Activated T-helper 1 cell treated with Interleukin-2 at 50 U/mL for 16 hours (primary cell): ENCODE data around the gene TNFAIP8.
"Not testable (repeated sequence)": the region's sequence is repeated elsewhere in the genome, so short reads cannot be mapped to it uniquely, and the experiment has no call there.

Experiments
- DNase-seq: peaks from one replicate; pipeline ENCODE4 v3.0.0-alpha.2; 2020; ENCODE audit warnings: low read depth

Gene TNFAIP8

DNA sequence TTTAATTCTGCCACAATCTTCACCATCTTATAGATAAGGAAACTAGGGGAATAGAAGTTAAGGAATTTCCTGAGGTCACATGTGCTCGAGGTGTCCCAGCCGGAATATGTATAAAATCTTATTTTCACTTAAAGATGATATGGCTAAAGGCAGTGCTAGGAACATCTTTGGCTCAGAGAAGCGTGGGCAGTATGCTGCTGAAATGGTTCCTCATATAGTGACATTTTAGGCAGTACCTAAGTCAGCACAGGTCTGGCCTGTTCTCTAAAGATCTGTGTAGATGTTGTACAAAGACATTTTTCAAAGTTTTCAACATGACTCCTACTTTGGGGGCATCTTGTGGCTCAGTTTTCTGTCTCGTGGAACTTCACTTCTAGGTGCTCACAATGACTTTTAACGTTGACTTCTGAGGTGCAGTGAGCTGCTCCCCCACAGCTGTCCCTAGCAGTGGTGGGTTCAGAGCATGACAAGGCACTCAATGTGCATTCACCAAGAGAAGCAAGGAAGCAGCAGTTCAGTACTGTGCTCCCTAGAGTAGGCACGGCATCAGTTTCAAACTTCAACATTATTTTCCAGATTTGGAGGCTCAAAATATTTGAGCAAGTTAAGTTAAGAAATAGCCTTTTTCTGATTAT lies 40.3 kb downstream of the TNFAIP8 start:
- DNase-seq: no peak

DNA sequence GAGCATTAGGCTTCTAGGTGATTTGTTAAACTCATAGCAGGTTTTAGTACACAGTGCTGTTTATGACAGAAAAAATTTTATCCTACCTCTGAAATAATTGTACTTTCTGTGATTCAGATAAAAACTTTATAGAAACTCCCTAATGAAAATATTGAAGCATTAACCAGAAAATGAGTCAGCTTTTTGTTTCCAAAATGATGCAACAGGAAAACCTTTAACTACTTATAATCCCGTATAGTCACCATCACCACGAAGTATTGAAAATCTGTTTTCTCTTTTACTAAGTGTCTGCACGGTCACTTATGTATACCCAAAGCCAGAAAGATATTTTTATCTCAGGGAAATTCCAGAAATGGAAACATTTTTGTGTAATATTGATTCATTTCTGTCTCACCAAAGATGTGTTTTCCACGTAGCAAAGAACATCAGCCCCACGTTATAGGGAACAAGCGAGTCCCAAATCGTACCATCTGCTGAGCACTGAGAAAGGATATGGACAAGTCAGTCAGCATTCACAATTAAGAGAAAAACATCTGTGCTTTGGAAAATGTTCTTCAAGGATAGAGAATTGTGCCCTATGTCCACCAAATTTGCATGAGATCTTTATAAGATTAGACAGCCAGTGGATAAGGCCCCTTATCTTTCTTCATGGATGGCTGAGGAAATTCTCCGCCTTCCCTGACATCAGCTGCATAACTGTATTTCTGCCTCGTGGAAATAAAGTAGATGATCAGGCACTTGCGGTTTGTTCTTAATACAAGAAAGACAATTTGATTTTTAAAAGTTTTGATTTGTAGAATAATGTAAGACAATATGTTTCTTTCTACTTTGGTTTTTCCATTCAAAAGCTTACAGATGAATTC lies 41.9 kb downstream of the TNFAIP8 start:
- no peak for DNase-seq

DNA sequence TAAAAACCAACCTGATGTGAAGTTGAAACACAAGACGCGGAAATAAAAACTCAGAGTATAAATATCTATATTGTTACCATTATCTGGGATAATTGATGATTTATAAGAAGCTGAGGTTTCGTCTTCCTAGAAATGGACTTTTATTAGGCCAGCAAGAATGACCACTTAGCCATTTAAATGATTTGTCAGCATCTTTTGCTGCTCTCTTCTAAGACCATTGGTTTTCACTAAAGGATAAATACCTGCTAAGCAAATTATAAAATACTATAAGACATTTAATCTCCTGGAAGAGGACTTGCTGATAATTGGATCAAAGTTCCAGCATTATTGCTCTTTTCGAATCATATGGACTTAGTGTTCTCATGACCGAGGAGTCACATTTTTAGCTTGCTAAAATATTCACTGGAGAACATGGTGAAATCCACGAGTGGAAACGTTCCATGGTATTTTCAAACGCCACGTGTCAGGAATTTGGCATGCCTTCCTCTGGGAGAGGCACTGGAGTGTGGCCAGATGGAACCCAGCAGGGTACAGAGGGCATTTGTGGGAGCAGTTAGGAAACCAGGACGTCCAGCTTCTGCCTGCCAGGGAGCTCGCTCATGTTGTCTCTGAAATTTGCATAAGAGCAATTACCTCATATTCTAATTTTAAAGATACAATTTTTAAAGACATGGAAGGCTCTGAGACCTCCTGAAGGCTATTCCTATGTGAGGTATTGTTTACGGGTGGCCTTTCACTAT lies 43.1 kb downstream of the TNFAIP8 start:
- no peak for DNase-seq

DNA sequence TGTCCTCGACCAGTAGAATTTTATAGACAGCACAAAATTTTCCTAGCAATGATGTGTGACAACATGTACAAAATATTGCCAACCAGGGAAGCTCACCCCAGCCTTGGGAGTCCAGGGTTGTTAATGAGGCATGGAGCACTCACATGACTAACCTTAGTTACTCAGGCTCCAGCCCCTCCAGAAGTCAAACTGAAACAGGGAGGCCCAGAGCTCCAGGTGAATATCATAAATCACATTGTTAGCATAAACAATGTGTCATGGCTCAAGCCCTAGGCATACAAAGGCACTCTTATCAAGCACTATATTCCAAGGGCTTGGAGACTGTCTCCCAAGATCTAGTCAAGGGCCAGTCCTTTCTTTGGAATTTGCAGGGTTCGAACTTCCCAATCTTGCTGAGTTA lies 44.4 kb downstream of the TNFAIP8 start:
- no peak for DNase-seq

DNA sequence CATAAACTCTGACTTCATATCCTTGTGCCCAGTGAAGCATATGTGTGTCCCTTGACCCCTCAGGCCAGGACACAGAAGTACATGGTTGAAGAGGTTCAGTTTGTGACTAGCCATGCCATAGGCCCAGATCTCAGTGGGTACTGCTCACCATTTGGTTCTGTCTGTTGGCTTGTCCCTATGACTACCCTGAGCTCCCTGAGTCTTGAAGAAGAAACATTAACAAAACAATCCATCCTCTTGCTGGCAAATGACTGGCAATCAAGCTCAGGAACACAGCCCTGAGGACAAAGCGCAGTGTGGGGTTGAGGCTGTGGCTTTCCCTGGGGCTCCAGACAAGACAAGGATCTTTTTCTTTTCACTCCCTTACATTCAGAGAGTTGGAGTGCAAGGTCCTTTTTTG lies 46.3 kb downstream of the TNFAIP8 start:
- DNase-seq: no peak

DNA sequence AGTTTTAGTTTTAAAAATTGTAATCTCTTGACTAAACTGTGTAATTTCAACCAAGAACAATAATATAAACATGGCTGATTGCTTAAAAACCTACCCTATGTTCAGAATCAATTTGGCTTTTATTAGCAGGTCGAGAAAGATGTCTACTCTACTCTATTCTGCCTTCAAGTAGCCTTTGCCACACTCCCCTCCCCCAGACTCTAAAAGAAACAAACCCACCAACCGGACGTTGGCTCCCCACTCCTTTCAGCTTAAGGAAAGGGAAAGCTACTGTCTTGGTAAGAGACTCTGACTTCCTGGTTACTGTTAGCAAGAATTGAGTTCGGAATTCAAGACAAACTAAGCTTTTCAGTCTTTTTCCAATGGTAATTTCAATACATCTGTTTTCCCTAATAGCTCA lies 46.7 kb downstream of the TNFAIP8 start:
- no peak for DNase-seq

DNA sequence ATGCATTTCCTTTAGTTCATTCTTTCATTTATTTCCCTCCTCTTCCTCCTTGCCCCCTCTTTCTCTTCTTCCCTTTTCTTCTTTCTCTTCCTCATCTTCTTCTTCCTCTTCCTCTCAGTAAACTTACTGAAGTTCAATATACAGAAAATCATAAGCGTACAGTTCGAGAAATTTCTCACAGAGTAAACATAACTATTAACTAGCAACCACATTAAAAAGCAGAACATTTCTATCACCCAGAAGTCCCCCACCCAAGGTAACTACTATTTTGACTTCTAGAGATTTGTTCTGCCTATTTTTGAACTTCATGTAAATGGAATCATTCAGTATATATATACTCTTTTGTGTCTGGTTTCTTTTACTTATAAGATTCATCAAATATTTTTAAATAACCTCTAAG lies 48.2 kb downstream of the TNFAIP8 start:
- no peak for DNase-seq

DNA sequence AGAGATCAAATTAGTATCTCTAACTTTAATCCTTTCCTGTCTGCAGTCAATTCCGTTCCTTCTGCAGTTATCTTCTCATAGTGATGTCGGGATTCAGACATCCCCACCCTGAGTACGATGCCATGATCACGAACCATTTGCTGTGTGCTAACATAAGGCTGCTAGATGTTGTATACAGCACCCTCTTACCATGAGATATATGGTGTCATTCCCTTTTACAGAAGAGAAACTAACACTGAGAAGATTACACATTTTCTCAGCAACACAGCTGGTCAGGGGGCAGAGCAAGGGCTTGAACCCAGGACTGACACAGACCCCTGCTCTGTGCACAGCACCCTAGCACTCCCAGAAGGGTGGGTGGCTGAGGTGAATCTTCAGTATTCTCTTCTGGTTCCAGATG lies 49.6 kb downstream of the TNFAIP8 start:
- no peak for DNase-seq

DNA sequence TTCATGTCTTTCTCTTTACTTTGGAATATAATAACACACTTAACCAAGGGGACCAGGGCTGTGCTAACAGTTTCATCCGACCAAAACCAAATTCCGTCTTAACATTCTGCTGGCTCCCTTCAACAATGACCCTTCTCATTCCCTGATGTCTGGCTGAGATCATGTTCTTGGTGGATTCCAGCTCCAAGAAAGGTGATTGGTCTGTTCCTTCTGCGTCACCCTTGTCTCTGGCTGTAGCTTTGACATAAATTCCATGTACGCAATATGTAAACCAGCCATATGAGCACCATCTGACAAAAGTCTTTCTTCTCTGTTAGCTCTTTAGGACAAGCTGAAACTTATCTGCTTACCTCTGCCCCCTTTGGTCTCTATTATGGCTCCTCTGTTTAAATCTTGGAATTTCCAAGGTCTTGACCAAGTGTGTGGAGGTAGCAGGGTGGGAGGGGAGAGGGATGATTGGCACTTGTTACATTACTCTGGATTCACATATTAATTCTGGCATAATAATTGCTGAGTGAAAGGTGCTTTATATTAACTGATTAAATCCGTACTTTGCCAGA lies 50.8 kb downstream of the TNFAIP8 start:
- no peak for DNase-seq

DNA sequence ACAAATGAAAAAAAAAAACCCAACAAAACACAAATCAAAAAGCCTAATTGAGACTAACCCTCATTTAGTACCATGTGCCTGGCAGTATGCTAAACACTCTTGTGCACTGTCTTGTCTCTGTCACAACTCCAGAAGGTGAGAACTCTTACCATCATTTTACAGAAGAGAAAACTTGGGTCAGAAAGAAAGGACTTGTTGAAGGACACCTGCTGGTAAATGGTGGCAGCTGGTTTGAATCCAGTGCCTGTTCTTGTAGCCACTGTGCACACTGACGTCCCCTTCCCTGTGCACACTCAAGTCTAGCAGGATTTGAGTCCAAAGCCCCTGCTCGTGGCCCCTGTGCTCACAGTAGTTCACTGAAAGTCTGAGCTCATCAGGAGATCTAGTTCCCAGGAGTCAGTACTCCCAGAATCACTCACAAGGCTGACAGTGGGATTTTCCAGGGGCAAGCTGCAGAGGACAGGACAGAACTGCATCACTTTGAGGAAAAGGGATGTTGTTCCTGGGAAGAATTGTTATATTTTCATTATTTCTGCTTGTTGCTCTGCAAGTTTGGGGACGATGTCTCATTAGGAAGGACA lies 53.5 kb downstream of the TNFAIP8 start:
- no peak for DNase-seq

DNA sequence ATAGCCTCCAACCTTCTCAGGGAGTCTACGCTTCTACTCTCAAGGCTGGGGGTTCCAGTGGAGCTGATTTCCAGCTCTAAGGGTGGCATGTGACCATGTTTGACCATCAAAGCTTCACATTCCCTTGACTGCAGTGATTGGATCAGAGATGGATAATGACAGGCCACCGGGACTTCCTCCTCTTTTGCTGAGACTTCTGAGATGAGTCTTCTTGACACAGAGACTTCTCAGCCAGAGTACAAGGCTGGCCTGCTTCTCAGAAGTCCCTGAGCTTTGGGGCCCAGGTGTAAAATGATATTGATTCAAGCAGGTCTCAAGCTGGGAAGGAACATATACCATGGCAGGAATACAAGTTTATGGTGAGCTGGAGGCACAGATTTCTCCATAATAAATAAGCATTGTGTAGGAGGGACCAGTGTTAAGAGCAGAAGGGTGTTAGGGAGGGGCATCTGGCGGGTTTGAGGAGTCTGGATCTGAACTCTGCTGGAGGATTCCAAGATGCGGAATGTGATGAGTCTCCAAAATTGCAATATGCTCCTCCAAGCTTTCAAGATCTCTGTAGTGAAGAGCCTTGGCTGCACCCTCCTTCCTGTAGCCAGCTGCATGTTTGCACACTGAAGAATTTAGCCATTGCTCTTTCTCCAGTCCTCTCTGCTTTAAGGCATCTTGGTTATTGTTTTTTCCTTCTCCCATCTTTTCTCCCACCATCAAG lies 54.8 kb downstream of the TNFAIP8 start:
- no peak for DNase-seq

DNA sequence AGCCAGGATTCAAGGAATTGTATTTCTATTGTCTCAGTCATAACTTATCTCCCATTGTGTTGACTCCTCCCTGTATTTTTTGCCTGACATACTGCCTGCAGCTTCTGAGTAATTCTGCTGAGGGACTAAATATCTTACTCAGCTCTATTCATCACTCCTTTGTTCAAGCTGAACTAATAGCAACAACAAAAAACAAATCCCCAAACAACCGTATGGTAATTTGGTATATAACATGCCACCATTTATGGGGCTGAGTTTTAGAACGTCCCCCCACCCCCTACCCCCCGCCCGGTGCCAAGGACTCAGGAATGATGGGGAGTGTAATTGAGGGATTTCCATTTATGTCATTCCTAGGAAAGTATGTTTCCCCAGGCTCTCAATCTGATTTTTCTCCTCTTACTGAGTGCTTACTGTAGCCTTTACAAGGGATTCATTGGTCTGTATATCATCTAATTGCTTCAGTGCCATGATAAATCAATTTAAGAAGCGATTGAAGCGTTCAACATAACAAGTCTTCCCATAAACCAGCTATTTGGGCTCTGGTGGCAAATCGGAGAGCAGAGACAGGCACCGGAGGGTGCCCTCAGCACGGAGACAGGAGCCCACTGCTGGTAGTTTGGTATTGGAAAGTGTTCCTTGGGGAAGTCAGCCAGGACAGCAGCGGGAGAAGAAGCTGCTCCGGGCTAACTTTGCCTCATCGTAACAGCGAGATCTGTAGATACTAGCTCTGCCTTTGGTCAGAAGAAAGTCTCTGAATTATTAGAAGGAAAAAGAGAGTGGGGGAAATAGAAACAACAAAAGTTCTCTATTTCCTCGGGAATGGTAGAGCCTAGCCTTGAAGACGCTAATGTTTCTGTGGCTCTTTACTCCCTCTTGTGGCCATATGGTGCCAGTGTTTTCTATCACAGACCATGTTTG lies 55.8 kb downstream of the TNFAIP8 start:
- DNase-seq: no peak

DNA sequence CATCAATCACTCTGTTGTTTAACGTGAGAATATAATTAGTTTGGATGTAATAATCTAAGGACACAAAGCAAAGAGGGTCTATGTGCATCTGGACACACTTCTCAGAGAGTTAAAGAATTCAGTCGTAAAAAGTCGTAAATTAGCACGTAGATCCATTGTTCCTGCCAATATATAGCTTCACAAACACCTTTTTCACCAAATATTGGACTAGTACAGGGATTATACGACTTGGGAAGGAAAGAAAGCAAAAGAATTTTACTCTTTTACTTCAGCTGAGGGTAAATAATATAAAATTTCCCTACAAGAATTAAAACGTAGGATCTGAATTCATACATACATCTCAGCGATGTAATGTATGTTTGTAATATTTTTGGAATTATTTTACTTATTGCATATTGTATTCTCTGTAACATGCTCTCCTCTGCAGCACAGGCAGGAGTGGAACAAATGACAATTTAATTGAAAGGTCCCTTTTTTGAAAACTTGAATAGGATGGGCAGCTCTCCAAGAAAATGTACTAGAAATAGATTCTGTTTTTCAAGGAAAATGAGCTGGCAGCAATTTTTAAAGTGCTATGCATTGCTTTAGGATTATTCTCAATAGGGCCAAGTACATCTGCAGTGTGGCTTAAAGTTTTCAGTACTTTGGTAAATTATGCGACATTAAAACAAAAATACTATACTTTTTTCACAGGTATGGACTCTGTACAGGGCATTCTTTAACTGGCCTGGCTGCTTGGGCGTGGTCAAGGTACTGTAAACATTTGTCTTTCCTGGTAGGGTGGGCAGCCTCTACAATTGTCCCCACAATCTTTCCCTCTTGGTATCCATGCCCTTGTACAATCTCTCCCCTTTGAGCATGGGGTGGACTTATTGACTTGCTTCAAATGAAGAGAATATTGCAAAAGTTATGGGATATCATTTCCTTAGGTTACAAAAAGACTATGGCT lies 56.7 kb downstream of the TNFAIP8 start:
- no peak for DNase-seq

DNA sequence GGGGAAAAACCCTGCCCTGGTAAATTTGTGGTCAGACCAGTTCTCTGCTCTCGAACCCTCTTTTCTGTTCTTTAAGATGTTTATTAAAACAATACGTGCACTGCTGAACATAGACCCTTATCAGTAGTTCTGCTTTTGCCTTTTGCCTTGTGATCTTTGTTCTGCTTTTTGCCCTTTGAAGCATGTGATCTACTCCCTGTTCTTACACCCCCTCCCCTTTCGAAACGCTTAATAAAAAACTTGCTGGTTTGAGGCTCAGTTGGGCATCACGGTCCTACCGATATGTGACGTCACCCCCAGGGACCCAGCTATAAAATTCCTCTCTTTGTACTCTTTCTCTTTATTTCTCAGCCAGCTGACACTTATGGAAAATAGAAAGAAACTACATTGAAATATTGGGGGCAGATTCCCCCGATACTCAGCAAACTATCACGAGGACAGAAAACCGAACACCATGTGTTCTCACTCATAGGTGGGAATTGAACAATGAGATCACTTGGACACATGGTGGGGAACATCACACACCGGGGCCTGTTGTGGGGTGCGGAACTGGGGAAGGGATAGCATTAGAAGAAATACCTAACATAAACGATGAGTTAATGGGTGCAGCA lies 58.4 kb downstream of the TNFAIP8 start:
- DNase-seq: not testable (repeated sequence)

DNA sequence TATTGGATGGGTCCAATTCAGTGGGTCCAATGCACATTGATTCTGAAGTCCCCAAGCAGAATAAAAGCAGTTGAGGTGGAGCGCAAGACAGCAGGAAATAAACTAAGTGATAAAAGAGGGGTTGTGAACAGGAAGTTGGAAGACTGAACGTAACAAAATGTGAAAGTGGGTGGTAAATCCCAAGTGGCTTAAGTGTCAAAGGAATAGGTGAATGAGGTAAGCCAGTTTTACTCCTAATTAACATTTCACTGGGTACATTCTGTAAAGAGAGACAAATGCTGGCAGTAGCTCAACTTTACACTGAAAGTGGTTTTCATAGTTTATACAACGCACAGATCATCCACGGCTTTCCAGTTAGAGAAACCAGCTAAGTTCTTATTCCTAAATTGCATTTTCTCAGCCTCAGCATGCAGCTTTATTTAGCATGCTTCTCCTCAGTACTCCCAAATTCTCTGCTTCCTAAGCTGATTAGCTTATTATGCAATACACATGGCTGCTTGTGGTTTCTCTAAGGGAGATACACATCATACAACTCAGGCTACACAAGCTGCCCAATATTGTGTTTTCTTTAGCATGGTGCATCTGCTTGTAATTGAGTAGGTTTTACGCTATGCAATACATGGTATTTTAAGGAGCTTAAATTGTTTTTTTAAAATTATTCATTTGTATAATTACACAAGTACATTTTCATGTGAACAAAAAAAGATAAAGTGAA lies 62.2 kb downstream of the TNFAIP8 start:
- no peak for DNase-seq

DNA sequence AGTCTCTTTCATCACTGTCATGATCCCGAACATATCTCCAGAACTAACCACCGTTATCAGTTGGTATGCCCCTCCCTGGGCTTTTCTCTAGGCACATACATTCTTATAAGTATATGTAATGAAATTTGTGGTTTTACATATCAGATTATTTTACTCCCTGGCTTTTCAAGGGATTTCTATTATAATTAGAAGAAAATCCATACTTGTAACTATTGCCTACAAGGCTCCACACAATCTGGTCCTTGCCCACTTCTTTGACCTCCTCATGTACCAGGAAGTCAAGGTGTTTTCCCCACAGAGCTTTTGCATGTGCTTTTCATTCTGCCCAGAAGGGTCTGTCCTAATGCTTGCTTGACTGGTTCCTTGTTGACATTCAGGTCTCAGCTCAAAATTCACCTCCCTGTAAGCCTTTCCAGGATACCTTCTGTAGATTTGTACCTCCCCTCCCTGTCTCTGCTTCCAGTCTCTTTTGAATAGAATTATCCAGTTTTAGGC lies 62.8 kb downstream of the TNFAIP8 start:
- no peak for DNase-seq

DNA sequence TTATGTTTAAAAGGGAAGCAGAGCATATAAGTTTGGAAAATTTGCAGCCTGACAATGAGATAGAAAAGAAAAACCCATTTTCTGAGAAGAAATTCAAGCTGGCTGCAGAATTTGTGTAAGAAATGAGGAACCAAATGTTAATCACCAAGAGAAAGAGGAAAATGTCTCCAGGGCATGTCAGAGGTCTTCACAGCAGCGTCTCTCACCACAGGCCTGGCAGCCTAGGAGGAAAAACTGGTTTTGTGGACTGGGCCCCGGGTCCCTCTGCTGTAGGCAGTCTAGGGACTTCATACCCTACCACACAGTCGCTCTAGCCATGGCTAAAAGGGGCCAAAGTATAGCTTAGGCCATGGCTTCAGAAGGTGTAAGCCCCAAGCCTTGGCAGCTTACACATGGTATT lies 64.3 kb downstream of the TNFAIP8 start:
- DNase-seq: no peak

DNA sequence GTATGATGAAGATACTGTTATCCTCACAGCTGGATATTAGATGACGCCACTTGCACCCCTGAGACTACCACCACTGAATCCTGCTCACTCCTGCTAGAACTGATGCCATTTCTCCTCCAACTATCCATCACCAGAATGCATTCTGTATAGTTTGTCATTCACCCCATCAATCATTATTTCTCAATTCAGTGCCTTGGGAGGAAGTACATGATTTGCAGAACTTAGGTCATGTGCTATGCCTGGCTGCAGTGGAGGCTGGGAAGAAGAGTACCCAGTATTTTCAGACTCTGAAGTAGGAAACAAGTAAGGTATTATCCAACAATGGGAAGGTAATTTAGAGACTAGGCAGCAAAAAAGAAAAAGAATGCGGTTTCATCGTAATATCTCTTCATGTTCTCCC lies 70.2 kb downstream of the TNFAIP8 start:
- no peak for DNase-seq
